Vagina (tissue), 2 donors: ENCODE data around the gene CD6. TPM values are rescaled to one million over a fixed set of nuclear protein-coding genes. Genes with fewer than 3 reads are reported as not detected.

Source experiments
- DNase-seq, 2 donors: peaks; one replicate each; pipeline ENCODE4 v3.0.0-alpha.2; 2017; ENCODE audit errors: extremely low spot score in 2 of 2
- H3K27ac ChIP-seq: fragments of 200-600 bp; sonication (generic); one replicate; pipeline ENCODE4 v1.5.1; 2019
- H3K27me3 ChIP-seq: fragments of 200-600 bp; sonication (generic); one replicate; pipeline ENCODE4 v1.5.1; 2019
- H3K36me3 ChIP-seq, 2 donors: fragments of 200-600 bp; sonication (generic); one replicate each; pipeline ENCODE4 v1.5.1; 2017 to 2019
- H3K4me1 ChIP-seq: fragments of 200-600 bp; sonication (generic); one replicate; pipeline ENCODE4 v1.5.1; 2019
- H3K4me3 ChIP-seq, 2 donors: fragments of 200-600 bp; sonication (generic); 1 replicate in 1 of 2; 2 replicates in 1 of 2; pipeline ENCODE4 v1.5.1; 2016 to 2019
- H3K9me3 ChIP-seq: fragments of 200-600 bp; sonication (generic); one replicate; pipeline ENCODE4 v1.5.1; 2019
- POLR2A ChIP-seq, 2 donors: fragments of 450-650 bp; IDR thresholded peaks; one replicate each; pipeline ENCODE4 v1.6.1; 2017; ENCODE audit warnings: antibody characterized with exemption in 2 of 2, mild to moderate bottlenecking in 2 of 2, moderate library complexity in 2 of 2
- POLR2AphosphoS5 ChIP-seq, 2 donors: sonication (generic); formaldehyde crosslinking; IDR thresholded peaks; one replicate each; pipeline ENCODE4 v1.9.0; 2017; ENCODE audit warnings: antibody characterized with exemption in 2 of 2, mild to moderate bottlenecking in 2 of 2, low read depth in 1 of 2; ENCODE audit not compliant: insufficient read depth in 1 of 2
- intact Hi-C: fragments of 100-400 bp; cut with DNase I; formaldehyde crosslinking; loops from one replicate; pipeline ENCODE4 v1.15.1; 2023
- total RNA-seq: library from RNA; depleted of rRNA; stranded (reverse); fragments of >200 nt; gene quantifications from one replicate; pipeline ENCODE4 v1.2.3, GENCODE V29; 2016
- TF ChIP-seq, protein P1 (sequence below), 3 experiments: fragments of 450-650 bp in 2 of 3; fragments of 200-600 bp in 1 of 3; sonication (generic) in 1 of 3; IDR thresholded peaks; one replicate each; pipeline ENCODE4 v1.5.1; 2017 to 2019; ENCODE audit warnings: antibody characterized with exemption in 3 of 3, mild to moderate bottlenecking in 2 of 3, moderate library complexity in 2 of 3

CD6 gene
- total RNA-seq, 1 donor from 2014 or later = 3.9 TPM

DNA sequence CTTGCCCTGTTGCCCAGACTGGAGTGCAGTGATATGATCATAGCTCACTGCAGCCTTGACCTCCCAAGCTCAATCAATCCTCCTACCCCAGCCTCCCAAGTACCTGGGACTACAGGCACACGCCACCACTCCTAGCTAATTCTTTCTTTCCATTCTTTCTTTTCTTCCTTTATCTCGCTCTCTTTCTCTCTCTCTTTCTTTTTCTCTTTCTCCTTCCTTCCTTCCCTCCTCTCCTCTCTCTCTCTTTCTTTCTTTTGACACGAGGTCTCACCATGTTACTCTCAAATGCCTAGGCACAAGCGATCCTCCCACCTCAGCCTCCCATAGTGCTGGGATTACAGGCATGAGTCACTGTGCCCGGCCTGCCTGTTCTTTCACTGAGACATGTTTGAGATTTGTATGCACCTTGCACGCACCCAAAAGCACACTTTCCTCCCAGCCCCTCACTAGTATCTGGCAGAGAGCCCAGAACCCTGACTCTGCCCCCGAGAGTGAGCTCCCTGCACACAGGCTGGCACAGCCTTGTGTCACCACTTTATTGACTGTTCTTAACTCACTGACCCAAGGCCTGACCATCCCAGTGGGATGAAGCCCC is 56.8 kb downstream of the CD6 start:
- DNase-seq = no peak
- H3K36me3 ChIP-seq = no peaks in the 10 kb centered on the region
- TF ChIP-seq POLR2AphosphoS5 (IDR thresholded peaks at IDR 0.05; ENCODE audit: insufficient read depth in 1 of 2, low read depth in 1 of 2) = no peak
- TF ChIP-seq, protein P1, sequence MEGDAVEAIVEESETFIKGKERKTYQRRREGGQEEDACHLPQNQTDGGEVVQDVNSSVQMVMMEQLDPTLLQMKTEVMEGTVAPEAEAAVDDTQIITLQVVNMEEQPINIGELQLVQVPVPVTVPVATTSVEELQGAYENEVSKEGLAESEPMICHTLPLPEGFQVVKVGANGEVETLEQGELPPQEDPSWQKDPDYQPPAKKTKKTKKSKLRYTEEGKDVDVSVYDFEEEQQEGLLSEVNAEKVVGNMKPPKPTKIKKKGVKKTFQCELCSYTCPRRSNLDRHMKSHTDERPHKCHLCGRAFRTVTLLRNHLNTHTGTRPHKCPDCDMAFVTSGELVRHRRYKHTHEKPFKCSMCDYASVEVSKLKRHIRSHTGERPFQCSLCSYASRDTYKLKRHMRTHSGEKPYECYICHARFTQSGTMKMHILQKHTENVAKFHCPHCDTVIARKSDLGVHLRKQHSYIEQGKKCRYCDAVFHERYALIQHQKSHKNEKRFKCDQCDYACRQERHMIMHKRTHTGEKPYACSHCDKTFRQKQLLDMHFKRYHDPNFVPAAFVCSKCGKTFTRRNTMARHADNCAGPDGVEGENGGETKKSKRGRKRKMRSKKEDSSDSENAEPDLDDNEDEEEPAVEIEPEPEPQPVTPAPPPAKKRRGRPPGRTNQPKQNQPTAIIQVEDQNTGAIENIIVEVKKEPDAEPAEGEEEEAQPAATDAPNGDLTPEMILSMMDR (IDR thresholded peaks at IDR 0.05) = no peak
- TF ChIP-seq POLR2A (IDR thresholded peaks at IDR 0.05) = no peak
- intact Hi-C loops = no loop called here
- no peak overlapping the region for H3K27ac ChIP-seq
- H3K27me3 ChIP-seq = no peaks in the 10 kb centered on the region
- H3K4me3 ChIP-seq = no peak overlapping the region
- no peaks in the 10 kb centered on the region for H3K9me3 ChIP-seq
- no peaks in the 10 kb centered on the region for H3K4me1 ChIP-seq

DNA sequence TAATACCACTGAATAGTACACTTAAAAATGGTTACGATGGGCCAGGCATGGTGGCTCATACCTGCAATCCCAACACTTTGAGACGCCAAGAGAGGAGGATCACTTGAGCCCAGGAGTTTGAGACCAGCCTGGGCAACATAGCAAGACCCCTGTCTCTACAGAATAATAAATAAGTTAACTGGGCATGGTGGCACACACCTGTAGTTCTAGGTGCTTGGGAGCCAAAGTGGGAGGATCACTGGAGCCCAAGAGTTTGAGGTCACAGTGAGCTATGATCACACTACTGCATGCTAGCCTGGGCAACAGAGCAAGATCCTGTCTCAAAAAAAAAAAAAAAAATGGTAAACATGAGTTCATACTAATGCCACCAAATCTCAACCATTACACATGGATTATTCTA is 61.3 kb downstream of the CD6 start:
- Histone ChIP-seq H3K4me1 (no peaks in the 10 kb centered on the region), H3K9me3 (no peaks in the 10 kb centered on the region), H3K27ac (no peak overlapping the region), H3K36me3 (no peaks in the 10 kb centered on the region), H3K27me3 (no peaks in the 10 kb centered on the region), H3K4me3 (no peak overlapping the region)
- no peak for DNase-seq
- intact Hi-C loops = no loop called here
- no peak for TF ChIP-seq POLR2AphosphoS5 (IDR thresholded peaks at IDR 0.05; ENCODE audit: insufficient read depth in 1 of 2, low read depth in 1 of 2)
- TF ChIP-seq POLR2A (IDR thresholded peaks at IDR 0.05) = no peak
- TF ChIP-seq, protein P1 (IDR thresholded peaks at IDR 0.05) = no peak

DNA sequence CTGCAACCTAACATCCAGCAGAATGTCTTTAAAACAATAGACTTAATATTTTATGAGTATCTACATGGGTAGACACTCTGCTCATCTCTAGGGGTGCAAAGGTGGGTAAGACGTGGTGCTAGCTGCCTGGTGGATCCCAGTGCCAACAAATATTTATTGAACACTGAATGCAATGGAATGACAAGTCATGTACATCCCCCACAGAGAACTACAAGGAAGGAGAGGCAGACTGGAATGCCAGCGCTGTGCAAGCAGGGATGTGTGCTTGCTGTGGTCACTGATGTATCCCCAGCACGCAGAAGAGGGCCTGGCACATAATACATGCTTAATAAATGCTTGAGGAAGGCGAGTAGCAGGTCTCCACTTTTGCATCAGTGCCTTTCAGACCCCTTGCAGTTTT is 61.9 kb downstream of the CD6 start:
- no peak for TF ChIP-seq POLR2AphosphoS5 (IDR thresholded peaks at IDR 0.05; ENCODE audit: insufficient read depth in 1 of 2, low read depth in 1 of 2)
- TF ChIP-seq, protein P1 (IDR thresholded peaks at IDR 0.05) = no peak
- TF ChIP-seq POLR2A (IDR thresholded peaks at IDR 0.05) = no peak
- no peak overlapping the region for H3K27ac ChIP-seq
- no peak for DNase-seq
- no peaks in the 10 kb centered on the region for H3K9me3 ChIP-seq
- no peaks in the 10 kb centered on the region for H3K27me3 ChIP-seq
- H3K4me3 ChIP-seq = no peak overlapping the region
- intact Hi-C loops = no loop called here
- H3K36me3 ChIP-seq = no peaks in the 10 kb centered on the region
- no peaks in the 10 kb centered on the region for H3K4me1 ChIP-seq

DNA sequence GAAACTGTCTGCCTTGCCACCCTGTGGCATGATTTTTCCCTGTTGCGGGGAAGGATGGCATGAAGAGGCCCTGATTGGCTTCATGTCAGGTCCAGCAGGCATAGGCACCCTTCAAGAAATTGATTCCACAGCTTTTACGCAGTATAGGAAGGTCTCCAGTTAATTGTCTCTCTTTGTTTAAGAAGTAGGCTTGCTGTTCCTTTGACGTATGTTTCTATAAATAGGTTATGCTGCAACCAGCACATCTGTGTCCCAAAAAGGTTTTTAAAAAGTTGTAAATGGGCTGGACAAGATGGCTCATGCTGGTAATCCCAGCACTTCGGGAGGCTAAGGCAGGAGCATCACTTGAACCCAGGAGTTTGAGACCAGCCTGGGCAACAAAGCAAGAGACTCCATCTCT is 62.6 kb downstream of the CD6 start:
- no peak for DNase-seq
- Histone ChIP-seq H3K4me1 (no peaks in the 10 kb centered on the region), H3K9me3 (no peaks in the 10 kb centered on the region), H3K27ac (no peak overlapping the region), H3K36me3 (no peaks in the 10 kb centered on the region), H3K4me3 (no peak overlapping the region), H3K27me3 (no peaks in the 10 kb centered on the region)
- TF ChIP-seq POLR2AphosphoS5 (IDR thresholded peaks at IDR 0.05; ENCODE audit: insufficient read depth in 1 of 2, low read depth in 1 of 2) (no peak), POLR2A (IDR thresholded peaks at IDR 0.05) (no peak)
- TF ChIP-seq, protein P1 (IDR thresholded peaks at IDR 0.05) = no peak
- intact Hi-C loops = no loop called here

DNA sequence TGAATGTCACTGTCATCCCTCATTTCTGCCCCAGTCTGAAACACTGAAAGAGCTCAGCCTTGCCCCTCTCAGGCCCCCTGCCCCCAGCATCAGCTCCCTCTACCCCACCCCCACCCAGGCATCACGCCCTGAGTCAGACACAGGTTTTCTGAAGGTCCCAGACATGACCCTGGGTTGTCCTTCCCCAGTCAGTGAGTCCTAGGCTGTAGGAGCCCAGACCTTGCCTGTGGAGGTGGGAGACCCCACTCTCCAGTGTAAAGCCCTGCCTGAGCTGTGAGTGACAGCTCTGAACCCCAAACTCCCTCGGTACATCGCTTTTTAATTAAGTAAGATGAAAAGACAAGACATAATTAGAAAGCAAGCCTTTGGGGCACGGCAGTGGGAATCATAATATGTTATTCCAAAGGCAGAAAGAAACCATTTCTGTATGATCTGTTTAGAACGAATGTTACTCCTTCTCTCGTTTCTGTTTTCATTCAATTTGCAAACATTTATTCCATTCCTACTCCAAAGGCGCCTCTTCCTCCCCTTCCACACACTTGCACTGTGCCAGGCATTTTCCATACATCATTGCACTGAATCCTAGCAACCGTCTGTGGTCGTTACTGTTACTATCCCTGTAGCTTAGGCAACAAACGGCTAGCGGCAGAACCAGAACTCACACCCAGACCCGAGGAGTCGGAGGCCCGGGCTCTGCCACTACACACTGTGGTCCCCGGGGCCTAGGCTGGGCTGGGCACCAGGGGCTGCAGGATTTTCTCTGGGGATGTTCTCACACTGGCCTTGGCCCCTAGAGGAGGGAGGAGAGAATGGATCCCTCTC is 63.4 kb downstream of the CD6 start:
- no peak for TF ChIP-seq POLR2A (IDR thresholded peaks at IDR 0.05)
- TF ChIP-seq POLR2AphosphoS5 (IDR thresholded peaks at IDR 0.05; ENCODE audit: insufficient read depth in 1 of 2, low read depth in 1 of 2) = no peak

More for the DNA sequence above, 63.4 kb downstream of the CD6 start:
- intact Hi-C loops = no loop called here
- H3K36me3 ChIP-seq = no peaks in the 10 kb centered on the region
- no peak overlapping the region for H3K4me3 ChIP-seq
- H3K27ac ChIP-seq = no peak overlapping the region
- H3K4me1 ChIP-seq = no peaks in the 10 kb centered on the region
- H3K27me3 ChIP-seq = no peaks in the 10 kb centered on the region
- DNase-seq = no peak
- no peaks in the 10 kb centered on the region for H3K9me3 ChIP-seq
